Body of pancreas (tissue), 4 donors: ENCODE measurements around the gene RIPK4. TPM values are rescaled to one million over a fixed set of nuclear protein-coding genes. Genes with fewer than 3 reads are reported as not detected.

ENCODE experiments used
- ATAC-seq: fragments of 150-250 bp; one replicate; pipeline ENCODE4 v1.9.1; 2016
- DNase-seq, 4 donors: peaks; one replicate each; pipeline ENCODE4 v3.0.0-alpha.2; 2019
- H3K27ac ChIP-seq, 4 donors: fragments of 200-600 bp; sonication (generic); 1 replicate in 3 of 4; 2 replicates in 1 of 4; pipeline versions ENCODE4 v1.5.1 to v1.6.1; 2016 to 2019; ENCODE audit warnings: mild to moderate bottlenecking in 1 of 4, mixed read lengths in 1 of 4, moderate library complexity in 1 of 4
- H3K27me3 ChIP-seq, 2 donors: fragments of 200-600 bp; sonication (generic); one replicate each; pipeline ENCODE4 v1.6.0; 2016; ENCODE audit warnings: mild to moderate bottlenecking in 1 of 2
- H3K36me3 ChIP-seq, 2 donors: fragments of 200-600 bp; sonication (generic); replicated peaks in 1 of 2; 2 replicates each; pipeline ENCODE4 v1.5.1; 2016; ENCODE audit warnings: low read depth in 2 of 2; ENCODE audit not compliant: insufficient read depth in 1 of 2
- H3K4me1 ChIP-seq: fragments of 200-600 bp; sonication (generic); one replicate; pipeline ENCODE4 v1.6.0; 2016
- H3K4me3 ChIP-seq, 2 donors: fragments of 200-600 bp; sonication (generic); 1 replicate in 1 of 2; 2 replicates in 1 of 2; pipeline ENCODE4 v1.5.1; 2016 to 2019
- H3K9me3 ChIP-seq, 3 donors: fragments of 200-600 bp; sonication (generic); 1 replicate in 2 of 3; 2 replicates in 1 of 3; pipeline ENCODE4 v1.5.1; 2016
- CTCF ChIP-seq, 7 experiments: fragments of 450-650 bp in 4 of 7; fragments of 200-600 bp in 3 of 7; sonication (generic) in 3 of 7; IDR thresholded peaks; one replicate each; pipeline ENCODE4 v1.5.1; 2016 to 2019; ENCODE audit warnings: antibody characterized with exemption in 7 of 7
- POLR2A ChIP-seq, 3 donors: fragments of 450-650 bp; IDR thresholded peaks; one replicate each; pipeline ENCODE4 v1.6.1; 2016; ENCODE audit warnings: antibody characterized with exemption in 3 of 3, mild to moderate bottlenecking in 2 of 3
- WGBS, 2 donors: methylation state at CpG; one replicate each; pipeline ENCODE4 v1.1.5; 2017; 5-methylcytosine and 5-hydroxymethylcytosine counted together
- intact Hi-C: fragments of 100-400 bp; cut with DNase I; formaldehyde crosslinking; loops from one replicate; pipeline ENCODE4 v1.15.1; 2023
- total RNA-seq, 2 donors: library from RNA; depleted of rRNA; stranded (reverse); fragments of >200 nt; gene quantifications; one replicate each; pipeline ENCODE4 v1.1.0, GENCODE V29; 2016

The RIPK4 gene
- total RNA-seq, 2 donors from 2014 or later, result 14.5 to 18.1 TPM

GRCh38 chr21:41736423-41736822 lies 30.4 kb downstream of the RIPK4 start:
- intact Hi-C loops, result no loop called here
- DNase-seq, result no peak

GRCh38 chr21:41733951-41734689 lies 32.7 kb downstream of the RIPK4 start:
- intact Hi-C loops, result no loop called here
- no peaks in the 10 kb centered on the region for H3K9me3 ChIP-seq
- no peak overlapping the region for H3K27ac ChIP-seq
- 76 to 79% methylated on average over 12 to 13 of the region's 13 CpGs for WGBS, 2 donors
- no peak for TF ChIP-seq POLR2A (IDR thresholded peaks at IDR 0.05)
- no peak for TF ChIP-seq CTCF (IDR thresholded peaks at IDR 0.05)
- H3K4me1 ChIP-seq, result peaks cover 6% of the 10 kb centered on the region
- H3K27me3 ChIP-seq, result no peaks in the 10 kb centered on the region
- no peaks in the 10 kb centered on the region for H3K36me3 ChIP-seq
- DNase-seq (no peak), ATAC-seq (no peak)
- H3K4me3 ChIP-seq, result no peak overlapping the region

More at GRCh38 chr21:41736423-41736822, 30.4 kb downstream of the RIPK4 start:
- WGBS, 2 donors, result 75 to 90% methylated on average over 1 to 2 of the region's 2 CpGs
- peaks cover 6 to 18% of the 10 kb centered on the region in 2 donors for H3K36me3 ChIP-seq
- no peak for ATAC-seq
- no peaks in the 10 kb centered on the region for H3K27me3 ChIP-seq
- no peak overlapping the region for H3K4me3 ChIP-seq
- no peaks in the 10 kb centered on the region for H3K9me3 ChIP-seq
- no peaks in the 10 kb centered on the region for H3K4me1 ChIP-seq
- no peak overlapping the region for H3K27ac ChIP-seq
- no peak for TF ChIP-seq CTCF (IDR thresholded peaks at IDR 0.05)
- no peak for TF ChIP-seq POLR2A (IDR thresholded peaks at IDR 0.05)

DNA sequence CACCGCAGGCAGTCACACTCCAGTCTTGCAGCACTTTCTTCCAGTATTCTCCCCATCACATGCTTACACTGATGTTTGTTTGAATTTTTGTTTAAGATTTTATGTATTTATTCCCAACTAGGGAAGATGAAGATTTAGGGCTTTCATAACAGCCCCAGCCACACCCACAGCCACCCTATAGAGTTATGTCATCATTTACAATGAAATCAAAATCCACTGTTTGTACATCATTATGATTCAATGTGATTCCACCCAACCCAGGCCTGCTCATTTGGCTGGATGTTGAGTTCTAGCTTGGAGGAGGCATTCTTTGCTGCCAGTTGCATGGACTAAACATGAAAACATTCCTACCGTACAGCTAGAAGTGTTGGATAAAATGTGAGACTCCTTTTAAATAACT lies 35.8 kb downstream of the RIPK4 start:
- TF ChIP-seq POLR2A (IDR thresholded peaks at IDR 0.05) (no peak), CTCF (IDR thresholded peaks at IDR 0.05) (no peak)
- Histone ChIP-seq H3K27me3 (no peaks in the 10 kb centered on the region), H3K4me3 (no peak overlapping the region), H3K9me3 (no peaks in the 10 kb centered on the region), H3K4me1 (peaks cover 19% of the 10 kb centered on the region), H3K27ac (no peak overlapping the region), H3K36me3 (no peaks in the 10 kb centered on the region)
- no peak for DNase-seq
- intact Hi-C loops, result no loop called here
- ATAC-seq, result no peak
- 93 to 94% methylated on average over 2 of the region's 2 CpGs for WGBS, 2 donors

DNA sequence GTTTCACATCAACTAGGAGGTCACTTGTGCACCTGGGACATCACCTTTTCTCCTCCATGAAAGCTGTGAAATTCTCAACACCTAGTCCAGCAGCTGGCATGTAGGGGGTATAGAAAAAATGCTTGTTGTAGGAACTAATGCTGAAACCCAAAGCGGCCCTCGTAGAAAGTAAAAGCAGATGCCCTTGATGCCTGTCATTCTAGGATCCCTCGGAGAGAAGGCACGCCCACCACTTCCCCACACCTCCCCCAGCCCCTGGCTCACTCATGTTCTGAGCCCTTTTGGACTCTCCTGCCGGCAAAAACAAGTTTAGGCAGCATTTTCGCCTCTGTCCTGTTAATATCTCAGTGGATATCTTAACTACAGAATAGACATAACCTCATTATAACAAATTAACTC lies 36.5 kb downstream of the RIPK4 start:
- no peak overlapping the region for H3K4me3 ChIP-seq
- ATAC-seq, result no peak
- H3K27ac ChIP-seq, result no peak overlapping the region
- H3K4me1 ChIP-seq, result peaks cover 19% of the 10 kb centered on the region
- no peaks in the 10 kb centered on the region for H3K9me3 ChIP-seq
- no peak for DNase-seq
- intact Hi-C loops, result no loop called here
- no peaks in the 10 kb centered on the region for H3K36me3 ChIP-seq
- no peaks in the 10 kb centered on the region for H3K27me3 ChIP-seq
- no peak for TF ChIP-seq CTCF (IDR thresholded peaks at IDR 0.05)
- TF ChIP-seq POLR2A (IDR thresholded peaks at IDR 0.05), result no peak
- WGBS, 2 donors, result 42 to 72% methylated on average over 6 of the region's 6 CpGs
